Smooth muscle cell of bladder (primary cell): ENCODE results near the gene NRP2. TPM values are rescaled to one million over a fixed set of nuclear protein-coding genes. Genes with fewer than 3 reads are reported as not detected.

ENCODE experiments used
- total RNA-seq: library from RNA; depleted of rRNA; stranded (reverse); fragments of >200 nt; gene quantifications from 2 replicates; pipeline ENCODE4 v1.2.3, GENCODE V29; 2014

The NRP2 gene
- total RNA-seq: 65.8 and 155 TPM in 2 replicates

GRCh38 chr2:205682239-205682970 lies at the start of gene NRP2:
Gene NRP2, plus strand, starts transcription at chr2:205682501. Its CDS starts 790 bp downstream, at chr2:205683291.

